Right lobe of liver (tissue), 4 donors: Measurements from ENCODE around the gene KLF13.

ENCODE experiments used
- CTCF ChIP-seq, 4 donors: fragments of 200-600 bp in 3 of 4; fragments of 450-650 bp in 1 of 4; IDR thresholded peaks; one replicate each; pipeline versions ENCODE4 v1.5.1 to v1.8.0; 2016 to 2022; ENCODE audit warnings: antibody characterized with exemption in 4 of 4, mild to moderate bottlenecking in 2 of 4
- POLR2A ChIP-seq: fragments of 450-650 bp; IDR thresholded peaks from one replicate; pipeline ENCODE4 v1.6.1; 2017; ENCODE audit warnings: antibody characterized with exemption, mild to moderate bottlenecking
- donor health status: DM: no; HTN: no; CAD: no.
- donor health status: DM: no; HTN: no; CAD: no.
- donor health status: DM: no; HTN: yes; CAD: no.

GRCh38 chr15:31321418-31321817, 5.2 kb upstream of the KLF13 start:
- TF ChIP-seq CTCF (IDR thresholded peaks at IDR 0.05) (no peak), POLR2A (no peak)
